PC-3 (cell line): Measurements from ENCODE around the gene NCOA7.

ENCODE experiments used
- EZH2 ChIP-seq: fragments of 300-600 bp; sonication (generic); IDR thresholded peaks from one replicate; pipeline ENCODE4 v1.6.1; 2017; ENCODE audit warnings: antibody characterized with exemption, mild to moderate bottlenecking, low read length; ENCODE audit not compliant: unreplicated experiment
- TF ChIP-seq, protein P1 (sequence below): fragments of 300-600 bp; sonication (generic); conservative IDR thresholded peaks from 2 replicates; pipeline ENCODE4 v1.5.1; 2017; ENCODE audit warnings: antibody characterized with exemption, low read depth, mild to moderate bottlenecking, low read length

- TF ChIP-seq EZH2 = no peak
- TF ChIP-seq, protein P1, sequence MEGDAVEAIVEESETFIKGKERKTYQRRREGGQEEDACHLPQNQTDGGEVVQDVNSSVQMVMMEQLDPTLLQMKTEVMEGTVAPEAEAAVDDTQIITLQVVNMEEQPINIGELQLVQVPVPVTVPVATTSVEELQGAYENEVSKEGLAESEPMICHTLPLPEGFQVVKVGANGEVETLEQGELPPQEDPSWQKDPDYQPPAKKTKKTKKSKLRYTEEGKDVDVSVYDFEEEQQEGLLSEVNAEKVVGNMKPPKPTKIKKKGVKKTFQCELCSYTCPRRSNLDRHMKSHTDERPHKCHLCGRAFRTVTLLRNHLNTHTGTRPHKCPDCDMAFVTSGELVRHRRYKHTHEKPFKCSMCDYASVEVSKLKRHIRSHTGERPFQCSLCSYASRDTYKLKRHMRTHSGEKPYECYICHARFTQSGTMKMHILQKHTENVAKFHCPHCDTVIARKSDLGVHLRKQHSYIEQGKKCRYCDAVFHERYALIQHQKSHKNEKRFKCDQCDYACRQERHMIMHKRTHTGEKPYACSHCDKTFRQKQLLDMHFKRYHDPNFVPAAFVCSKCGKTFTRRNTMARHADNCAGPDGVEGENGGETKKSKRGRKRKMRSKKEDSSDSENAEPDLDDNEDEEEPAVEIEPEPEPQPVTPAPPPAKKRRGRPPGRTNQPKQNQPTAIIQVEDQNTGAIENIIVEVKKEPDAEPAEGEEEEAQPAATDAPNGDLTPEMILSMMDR = no peak
Observed at GRCh38 chr6:125854355-125854754, 63.6 kb downstream of the NCOA7 start.
